GM19035 (cell line): ENCODE measurements around the gene ZSCAN21.
"Not testable (repeated sequence)": the region's sequence is repeated elsewhere in the genome, so short reads cannot be mapped to it uniquely, and the experiment has no call there.

Experiments
- ATAC-seq: cut with Tn5 transposase; IDR thresholded peaks from one replicate; pipeline ENCODE4 v1.9.1; 2021; ENCODE audit not compliant: unreplicated experiment

Gene ZSCAN21

DNA sequence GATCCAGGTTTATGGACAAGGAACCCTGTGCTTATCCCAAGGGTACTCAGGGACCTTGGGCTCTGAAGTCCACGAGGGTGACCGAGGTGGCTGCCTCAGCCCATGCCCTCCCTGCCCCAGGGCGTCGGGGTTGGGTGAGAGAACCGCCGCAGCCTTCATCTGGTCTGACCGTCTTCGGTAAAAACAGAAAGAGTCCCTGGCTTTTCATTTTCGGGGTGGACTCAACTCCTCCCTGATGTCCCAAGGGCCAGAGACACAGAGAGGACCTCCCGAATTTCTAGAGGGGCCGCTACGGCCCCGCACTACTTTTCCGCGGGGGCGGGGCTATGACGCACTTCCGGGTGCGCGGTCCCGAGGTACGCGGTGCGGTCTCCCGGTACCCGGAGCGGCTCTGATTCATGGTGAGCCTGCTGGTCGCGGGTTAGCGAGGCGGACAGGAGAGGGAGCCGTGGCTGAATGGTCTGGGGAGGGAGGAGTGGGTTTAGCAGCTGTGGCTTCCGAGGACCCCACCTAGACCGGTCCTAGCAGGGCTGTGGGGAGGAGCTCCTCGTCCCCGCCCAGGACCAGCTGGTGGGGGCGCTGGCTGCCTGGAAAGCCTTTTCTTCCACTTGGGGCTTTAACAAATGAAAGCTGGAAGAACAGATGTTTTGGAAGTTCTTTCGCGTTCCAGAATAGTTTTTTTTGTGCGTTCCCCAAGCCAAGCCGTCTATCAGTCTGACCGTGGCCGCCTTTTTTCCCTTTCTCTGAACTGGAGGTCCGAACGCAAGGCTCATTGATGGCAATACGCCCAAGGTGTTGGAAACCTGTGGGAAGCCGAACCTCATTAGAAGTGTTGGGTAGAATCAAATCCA is at the start of gene ZSCAN21:
Gene ZSCAN21, plus strand, starts transcription at position 334 of the 851 bp plus-strand sequence. CDS start 7,233 bp downstream, outside the sequence.
- ATAC-seq = peak; percentile 90

DNA sequence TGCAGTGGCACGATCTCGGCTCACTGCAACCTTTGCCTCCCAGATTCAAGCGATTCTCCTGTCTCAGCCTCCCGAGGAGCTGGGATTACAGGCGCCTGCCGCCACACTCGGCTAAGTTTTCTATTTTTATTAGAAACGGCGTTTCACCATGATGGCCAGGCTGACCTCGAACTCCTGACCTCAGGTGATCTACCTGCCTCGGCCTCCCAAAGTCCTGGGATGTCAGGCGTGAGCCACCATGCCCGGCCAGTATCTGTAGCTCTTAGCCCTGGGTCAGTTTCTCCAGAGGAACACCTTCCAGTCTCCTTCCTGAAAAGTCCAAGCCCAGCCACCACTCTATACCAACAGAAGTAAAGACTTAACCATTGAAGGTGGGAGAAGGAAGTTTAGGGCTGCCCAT is 49.3 kb upstream of the ZSCAN21 start:
- no peak for ATAC-seq

DNA sequence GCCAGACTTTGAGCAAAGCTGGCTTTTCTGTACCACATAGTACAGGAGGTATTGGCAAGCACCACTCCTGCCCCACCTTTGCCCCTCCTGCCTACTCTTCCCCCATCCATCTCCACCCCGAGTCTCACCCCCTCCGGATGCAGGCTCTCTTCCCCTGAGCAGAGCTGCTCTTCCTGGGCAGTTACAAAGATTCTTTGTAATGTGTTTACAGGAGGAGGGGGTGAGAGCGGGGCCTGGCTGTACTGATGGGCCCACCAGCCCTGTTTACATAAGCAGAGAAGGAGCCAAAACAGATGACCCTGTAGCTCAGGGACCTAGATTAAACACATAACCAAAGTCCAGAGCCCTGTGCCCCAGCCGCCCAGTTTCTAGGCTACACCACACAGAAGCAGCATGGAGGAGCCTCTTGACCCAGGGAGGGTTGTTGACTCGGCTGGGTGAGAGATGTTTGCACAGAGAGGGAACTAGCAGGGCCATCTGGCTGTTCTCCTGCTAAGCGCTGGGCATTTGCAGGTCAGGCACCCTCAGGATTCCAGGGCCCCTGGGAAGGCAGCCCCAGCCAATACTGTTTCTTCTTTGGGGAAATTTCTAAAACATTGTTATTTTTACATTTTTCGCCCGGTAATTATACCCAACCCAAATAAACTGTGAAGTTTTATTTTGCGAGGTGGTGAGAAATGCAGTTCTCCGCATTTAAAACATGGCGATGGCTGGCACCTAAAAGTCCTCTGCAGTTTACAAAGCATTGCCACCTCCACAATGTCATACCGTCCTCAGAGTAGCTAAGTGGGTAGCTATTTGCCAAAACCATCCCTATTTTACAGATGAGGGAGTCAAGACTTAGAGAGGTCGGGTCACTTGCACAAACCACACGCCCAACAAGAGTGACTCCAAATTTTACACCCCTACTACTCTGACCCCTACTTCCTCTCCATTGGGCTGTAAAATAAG is 45.6 kb upstream of the ZSCAN21 start:
- no peak for ATAC-seq

DNA sequence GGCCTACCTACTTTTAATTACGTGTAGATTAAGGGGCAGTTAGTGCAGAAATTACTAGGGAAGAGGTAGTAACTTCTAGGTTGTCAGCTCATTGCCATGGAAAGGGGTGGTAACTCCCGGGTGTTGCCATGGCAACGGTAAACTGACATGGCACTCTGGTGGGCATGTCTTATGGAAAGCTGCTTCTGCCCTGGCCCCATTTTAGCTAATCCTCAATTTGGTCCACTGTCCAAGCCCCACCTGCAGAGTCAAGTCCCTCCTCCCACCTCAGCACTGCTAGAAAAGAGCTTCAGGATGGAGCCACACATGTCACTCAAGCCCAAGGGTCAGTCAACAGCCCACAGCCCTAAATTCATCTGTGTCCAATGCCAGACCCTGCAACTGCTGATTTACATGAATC is 41.7 kb upstream of the ZSCAN21 start:
- ATAC-seq = no peak

DNA sequence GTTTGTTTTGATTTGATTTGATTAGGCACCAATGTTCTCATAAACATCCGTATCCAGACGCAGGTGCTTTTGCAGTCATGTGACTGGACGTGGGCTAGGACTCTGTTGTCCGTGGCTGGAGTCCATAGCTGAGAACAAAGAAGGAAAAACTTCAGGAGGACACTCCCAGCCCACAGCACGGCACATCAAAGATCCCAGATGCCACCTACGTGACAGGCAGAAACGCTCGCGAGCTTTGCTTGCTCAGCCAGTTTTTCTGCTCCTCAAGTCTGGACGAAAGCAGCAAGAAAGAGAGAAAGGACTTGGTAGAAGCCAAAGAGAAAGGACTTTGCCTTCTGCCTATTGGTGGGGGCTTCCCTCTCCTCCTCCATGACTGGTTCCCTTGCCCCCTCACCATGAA is 41.0 kb upstream of the ZSCAN21 start:
- ATAC-seq = no peak

DNA sequence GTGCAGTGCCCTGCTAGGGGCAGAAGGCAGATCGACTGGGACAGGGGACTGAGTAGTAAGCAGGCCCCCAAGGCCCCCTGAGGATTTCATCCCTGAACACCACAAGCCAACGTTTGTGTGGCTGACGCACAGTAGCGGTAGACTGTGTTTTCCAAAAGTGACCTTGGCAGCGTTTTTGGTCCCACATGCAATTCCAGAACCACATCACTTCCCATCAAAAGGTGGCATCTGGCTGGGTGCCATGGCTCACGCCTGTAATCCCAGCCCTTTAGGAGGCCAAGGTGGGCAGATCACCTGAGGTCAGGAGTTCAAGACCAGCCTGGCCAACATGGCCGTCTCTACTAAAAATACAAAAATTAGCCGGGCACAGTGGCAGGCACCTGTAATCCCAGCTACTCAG is 39.6 kb upstream of the ZSCAN21 start:
- not testable (repeated sequence) for ATAC-seq

DNA sequence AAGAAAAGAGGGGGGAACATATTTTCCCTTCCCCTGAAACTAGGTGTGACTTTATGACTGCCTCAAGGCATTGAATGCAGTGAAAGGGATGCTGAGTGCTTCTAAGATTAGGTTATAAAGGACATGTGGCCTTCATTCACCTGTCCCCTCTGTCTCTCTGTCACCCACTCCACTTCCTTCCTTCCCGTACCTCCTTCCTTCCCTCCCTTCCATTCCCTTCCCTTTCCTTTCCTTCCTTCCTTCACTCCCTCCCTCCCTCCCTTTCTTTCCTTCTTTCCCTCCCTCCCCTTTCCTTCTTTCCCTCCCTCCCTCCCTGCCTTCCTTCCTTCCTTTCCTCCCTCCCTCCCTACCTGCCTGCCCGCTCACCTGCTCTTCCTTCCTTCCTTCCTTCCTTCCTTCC is 38.7 kb upstream of the ZSCAN21 start:
- no peak for ATAC-seq

DNA sequence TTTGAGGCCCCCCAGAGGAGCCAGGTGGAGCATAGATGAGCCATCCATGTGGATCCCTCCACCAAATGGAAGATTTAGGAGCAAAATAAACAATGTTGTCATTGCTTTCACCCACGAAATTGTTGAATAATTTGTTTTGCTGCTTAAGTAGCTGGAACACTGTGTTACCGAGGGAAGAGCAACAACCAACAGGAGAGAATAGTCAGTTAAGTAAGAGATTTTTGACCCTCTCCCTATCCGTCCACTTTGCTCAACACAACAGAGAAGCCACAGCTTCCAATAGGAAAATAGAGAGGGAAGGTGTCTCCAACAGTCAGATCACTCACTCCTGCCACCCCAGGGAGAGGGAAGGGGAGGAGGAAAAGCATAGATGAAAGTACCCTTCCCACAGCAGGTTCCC is 38.1 kb upstream of the ZSCAN21 start:
- ATAC-seq = no peak

DNA sequence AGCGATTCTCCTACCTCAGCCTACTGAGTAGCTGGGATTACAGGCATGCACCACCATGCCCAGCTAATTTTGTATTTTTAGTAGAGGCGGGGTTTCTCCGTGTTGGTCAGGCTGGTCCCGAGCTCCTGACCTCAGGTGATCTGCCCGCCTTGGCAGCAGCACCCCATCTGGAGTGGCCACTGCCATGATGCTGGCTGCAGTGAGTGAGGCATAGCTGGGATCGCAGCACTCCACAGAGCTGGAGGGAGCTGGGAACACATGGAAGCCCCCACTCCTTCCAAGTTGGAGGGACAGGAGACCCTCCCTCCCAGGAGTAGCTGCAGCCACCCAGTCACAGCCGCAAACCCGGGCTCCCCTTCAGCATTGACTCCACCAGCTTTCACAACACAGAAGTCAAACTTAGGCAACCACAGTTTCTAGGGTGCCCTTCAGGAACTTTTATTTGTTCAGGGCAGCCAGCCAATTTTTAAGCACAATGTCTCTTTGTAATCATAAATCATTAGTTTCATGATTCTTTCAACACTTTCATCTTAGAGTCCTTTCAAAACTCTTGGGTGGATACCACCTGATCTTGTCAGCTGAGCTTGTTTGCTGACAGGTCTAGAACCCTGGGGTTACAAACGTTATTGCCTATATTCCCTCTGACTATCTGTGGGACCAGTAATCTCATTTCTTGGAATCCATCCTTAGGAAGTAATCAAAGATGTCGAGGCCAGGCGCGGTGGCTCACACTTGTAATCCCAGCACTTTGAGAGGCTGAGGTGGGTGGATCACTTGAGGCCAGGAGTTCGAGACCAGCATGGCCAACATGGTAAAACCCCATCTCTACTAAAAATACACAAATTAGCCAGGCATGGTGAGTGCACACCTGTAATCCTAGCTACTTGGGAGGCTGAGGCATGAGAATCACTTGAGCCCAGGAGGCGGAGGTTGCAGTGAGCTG is 36.9 kb upstream of the ZSCAN21 start:
- not testable (repeated sequence) for ATAC-seq

DNA sequence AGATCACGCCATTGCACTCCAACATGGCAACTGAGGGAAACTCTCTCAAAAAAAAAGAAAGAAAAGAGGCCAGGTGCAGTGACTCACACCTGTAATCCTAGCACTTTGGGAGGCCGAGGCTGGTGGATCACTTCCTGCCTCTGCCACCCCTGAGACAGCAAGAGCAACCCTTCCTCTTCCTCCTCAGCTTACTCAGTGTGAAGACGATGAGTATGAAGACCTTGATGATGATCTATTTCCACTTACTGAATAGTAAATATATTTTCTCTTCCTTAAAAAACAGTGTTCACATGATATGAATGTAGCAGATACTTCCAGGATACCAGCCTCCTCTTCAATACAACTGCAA is 36.3 kb upstream of the ZSCAN21 start:
- ATAC-seq = no peak

DNA sequence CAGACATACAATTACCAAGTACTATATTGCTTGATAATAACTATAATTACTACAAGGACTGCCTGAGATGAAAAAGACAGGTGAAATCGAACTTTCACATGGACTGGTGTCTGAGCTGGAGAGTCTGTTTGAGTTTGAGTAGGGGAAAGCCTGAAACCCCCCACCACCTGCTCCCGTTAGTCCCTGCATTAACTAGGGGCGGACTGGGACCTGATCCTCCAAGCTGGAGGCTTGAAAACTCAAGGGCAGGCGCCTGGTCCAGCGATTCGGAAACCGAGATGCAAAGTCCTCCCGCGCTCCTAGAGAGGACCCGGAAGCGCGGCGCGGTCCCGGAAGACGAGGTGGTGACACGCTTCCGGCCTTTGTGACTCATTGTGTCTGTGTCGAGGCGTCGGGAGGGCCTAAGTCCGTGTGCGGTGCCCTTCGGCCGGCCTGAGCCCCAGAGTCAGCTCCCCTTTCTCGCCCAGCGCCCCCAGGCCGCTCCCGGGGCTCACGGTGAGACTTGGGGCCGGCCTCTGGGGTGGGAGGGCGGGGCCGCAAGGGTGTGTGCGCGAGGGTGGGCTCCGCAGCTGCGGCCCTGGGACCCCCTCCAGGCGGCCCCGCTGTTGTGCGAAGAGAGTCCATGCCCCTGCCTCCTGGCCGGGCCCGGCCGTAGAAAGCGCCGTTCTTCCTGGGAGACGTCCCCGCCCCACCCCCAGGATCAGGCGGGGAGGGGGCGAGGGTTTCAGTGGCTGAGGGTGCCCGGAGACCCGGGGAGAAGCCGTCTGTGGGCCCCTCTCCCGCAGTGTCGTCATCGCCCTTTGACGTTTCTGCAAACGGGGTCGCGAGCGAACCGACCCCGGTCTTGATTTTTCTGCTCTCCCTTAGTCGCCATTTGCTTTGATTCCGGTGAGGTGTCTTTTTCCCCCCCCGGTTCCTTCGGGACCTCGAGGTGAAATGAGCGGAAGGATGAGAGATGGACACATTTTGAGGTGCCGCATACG is 34.1 kb upstream of the ZSCAN21 start, which contains the start of gene ZKSCAN1:
Gene ZKSCAN1, plus strand, starts transcription at position 365 of the 983 bp plus-strand sequence. CDS start 7,911 bp downstream, outside the sequence.
- ATAC-seq = peak; percentile 95

DNA sequence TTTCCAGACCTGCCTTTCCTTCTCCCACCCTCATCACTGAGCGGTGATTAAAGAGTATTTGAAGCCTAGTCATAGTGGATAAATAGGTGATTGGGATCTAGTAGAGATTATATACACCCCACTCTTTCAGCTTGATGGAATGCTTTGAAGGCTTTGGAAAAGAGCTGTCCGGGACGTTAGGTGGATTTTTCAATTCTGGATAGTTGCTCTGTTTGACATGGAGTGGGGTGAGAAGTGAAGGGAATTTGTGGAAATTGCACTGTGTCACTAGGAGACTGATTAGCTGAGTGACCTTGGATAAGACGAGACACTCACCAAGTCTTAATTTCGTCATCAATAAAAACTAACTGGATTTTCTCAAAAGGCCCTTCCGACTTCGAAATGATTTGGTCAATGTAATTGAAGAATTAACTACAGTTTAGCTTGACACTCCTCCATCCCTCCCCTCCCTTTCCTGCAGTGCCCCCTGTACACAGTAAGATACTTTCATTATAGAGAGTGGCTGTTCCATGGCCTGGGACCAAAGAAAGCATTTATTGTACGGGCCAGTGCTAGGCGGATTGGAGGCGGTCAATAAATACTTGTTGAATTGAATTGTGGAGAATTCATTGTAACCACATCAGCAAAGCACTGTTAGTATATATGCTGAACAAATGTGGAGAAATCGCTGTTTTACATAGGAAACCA is 33.2 kb upstream of the ZSCAN21 start:
- ATAC-seq = no peak

DNA sequence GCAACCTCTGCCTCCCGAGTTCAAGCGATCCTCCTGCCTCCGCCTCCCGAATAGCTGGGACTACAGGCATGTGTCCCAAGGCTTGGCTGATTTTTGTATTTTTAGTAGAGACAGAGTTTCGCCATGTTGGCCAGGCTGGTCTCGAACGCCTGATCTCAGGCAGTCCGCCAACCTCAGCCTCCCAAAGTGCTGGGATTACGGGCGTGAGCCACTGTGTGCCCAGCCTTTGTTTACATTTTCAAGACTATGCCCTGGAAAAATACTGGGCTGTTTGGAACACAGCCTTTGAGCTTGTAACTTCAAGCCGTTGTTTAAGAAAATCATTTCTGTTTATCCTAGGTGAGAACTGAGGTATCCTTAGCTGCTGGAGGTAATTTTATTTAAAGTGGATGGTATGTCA is 32.3 kb upstream of the ZSCAN21 start:
- no peak for ATAC-seq

DNA sequence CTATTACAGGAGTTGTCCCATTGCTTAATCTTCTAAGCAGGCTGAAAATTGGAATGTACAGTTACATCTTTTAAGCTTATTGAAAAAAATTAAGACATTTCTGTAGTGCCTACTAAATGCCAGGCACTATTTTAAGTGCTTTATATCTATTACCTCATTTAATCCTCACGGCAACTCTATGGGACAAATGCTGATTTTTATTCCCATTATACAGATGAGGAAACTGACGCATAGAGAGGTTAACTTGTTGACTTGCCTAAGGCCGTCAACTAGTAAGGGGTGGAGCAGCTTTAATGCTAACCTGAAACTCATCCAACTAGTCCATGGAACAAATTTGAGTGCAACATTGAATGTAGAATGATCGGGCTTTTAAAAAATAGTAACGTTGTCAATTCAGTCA is 31.7 kb upstream of the ZSCAN21 start:
- no peak for ATAC-seq

DNA sequence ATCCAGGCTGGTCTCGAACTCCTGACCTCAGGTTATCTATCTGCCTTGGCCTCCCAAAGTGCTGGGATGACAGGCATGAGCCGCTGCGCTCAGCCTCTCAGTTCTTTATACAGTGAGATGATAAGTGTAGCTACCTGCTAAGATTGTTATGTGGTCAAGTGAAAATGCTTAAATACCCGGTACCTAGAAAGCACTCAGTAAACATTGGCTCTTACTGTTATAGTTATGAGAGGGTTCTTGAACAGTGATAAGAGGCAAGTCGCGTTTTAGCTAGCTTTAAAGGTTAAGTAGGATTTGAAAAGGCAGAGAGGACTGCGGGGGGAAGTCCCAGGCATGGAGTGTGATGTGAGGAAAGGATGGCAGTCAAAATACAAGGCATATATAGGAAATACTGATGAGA is 29.7 kb upstream of the ZSCAN21 start:
- no peak for ATAC-seq

DNA sequence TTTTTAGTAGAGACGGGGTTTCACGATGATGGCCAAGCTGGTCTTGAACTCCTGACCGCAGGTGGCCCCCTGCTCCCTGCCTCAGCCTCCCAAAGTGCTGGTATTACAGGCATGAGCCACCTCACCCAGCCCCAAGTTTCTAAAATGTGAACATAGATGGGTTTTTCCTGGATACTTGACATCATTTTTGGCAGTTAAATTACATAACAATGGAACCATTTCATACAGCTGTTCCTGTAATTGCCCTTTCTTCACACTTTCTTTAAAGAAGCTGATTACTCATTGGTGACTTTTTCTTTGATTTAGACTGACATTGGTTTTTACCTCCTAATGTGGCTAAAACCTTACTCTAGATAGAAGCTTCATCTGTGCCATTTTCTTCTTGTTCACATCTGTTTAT is 28.3 kb upstream of the ZSCAN21 start:
- no peak for ATAC-seq

DNA sequence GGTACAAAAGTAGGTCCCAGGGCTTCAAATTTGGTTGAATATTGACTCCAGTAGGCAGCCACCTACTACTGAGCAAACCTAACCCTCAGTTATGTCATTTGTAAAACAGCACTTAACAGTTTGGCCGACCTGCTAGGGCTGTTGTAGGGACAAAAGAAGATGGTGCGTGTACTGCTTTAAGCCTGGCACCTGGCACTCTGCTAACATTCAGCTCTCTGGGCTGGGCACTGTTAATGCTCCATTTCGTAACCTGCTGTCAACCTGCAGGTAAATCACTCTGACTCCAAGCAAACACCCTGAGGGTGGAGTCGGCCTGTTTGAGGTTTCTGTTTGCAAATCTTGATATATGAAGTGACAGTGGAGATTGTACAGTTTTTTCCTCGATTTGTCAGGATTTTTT is 27.0 kb upstream of the ZSCAN21 start:
- ATAC-seq = no peak

DNA sequence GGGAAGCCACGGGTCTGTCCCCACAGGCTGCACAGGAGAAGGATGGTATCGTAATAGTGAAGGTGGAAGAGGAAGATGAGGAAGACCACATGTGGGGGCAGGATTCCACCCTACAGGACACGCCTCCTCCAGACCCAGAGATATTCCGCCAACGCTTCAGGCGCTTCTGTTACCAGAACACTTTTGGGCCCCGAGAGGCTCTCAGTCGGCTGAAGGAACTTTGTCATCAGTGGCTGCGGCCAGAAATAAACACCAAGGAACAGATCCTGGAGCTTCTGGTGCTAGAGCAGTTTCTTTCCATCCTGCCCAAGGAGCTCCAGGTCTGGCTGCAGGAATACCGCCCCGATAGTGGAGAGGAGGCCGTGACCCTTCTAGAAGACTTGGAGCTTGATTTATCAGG is 26.0 kb upstream of the ZSCAN21 start:
- ATAC-seq = no peak

DNA sequence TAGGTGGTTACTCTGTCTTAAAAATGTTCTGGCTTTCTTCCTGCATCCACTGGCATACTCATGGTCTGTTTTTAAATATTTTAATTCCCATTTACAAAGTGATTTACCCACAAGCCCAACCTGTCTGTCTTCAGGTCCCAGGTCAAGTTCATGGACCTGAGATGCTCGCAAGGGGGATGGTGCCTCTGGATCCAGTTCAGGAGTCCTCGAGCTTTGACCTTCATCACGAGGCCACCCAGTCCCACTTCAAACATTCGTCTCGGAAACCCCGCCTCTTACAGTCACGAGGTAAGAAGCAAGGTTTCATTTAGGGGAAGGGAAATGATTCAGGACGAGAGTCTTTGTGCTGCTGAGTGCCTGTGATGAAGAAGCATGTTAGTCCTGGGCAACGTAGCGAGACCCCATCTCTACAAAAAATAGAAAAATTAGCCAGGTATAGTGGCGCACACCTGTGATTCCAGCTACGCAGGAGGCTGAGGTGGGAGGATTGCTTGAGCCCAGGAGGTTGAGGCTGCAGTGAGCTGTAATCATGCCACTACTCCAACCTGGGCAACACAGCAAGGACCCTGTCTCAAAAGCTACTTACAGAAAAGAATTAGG is 25.5 kb upstream of the ZSCAN21 start:
- no peak for ATAC-seq
